Measurements from ENCODE around the gene CYP27B1.

DNA sequence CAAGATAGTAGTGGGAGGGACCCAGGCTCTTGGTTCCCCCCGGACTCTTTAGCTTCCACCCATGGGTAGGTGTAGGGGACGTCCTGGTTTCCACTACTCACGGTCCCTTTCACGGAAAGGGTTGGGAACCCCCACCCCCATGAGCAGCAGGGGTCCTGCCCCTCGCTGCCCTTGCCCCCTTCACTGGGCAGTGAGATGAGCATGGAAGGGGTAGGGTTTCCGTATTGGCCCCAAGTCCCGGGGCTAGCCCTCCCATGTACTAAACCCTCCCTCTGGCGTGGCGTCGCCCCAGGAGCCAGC is 41.1 kb downstream of the CYP27B1 start:
- no peak for TF ChIP-seq EZH2phosphoT487 (IDR thresholded peaks at IDR 0.05; ENCODE audit: unreplicated experiment)
- TF ChIP-seq ZNF114 (CRISPR knock-in tag; IDR thresholded peaks at IDR 0.05) = no peak
- TF ChIP-seq CREB1 (CRISPR knock-in tag; IDR thresholded peaks at IDR 0.05; ENCODE audit: low read depth) = no peak
- TF ChIP-seq CTCF (conservative IDR thresholded peaks at IDR 0.05; ENCODE audit: low read depth in 2 of 2) = no peak
- no peak for TF ChIP-seq EZH2 (IDR thresholded peaks at IDR 0.05; ENCODE audit: low read depth, unreplicated experiment)
